Measurements from ENCODE around the gene ADK. TPM values are rescaled to one million over a fixed set of nuclear protein-coding genes. Genes with fewer than 3 reads are reported as not detected.

The ADK gene
- polyA plus RNA-seq, 2 donors, result 27.3 to 45.2 TPM

DNA sequence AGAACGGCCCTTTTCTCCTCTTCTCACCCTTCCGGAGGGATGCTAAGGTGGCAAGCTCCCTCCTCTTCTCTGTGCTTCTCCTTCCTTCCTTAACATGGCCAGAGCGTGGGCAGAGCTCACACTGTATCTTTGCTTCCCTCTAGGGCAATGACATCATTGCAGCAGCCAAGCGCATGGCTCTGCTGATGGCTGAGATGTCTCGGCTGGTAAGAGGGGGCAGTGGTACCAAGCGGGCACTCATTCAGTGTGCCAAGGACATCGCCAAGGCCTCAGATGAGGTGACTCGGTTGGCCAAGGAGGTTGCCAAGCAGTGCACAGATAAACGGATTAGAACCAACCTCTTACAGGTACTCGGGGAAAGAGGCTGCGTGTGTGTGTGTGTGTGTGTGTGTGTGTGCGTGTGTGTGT lies 37.0 kb upstream of the ADK start:
- Histone ChIP-seq H3K27ac (ENCODE audit: low read depth in 2 of 2, low read length in 1 of 2) (peak overlapping the region; percentile 26 to 33), H3K27me3 (ENCODE audit: control insufficient read depth in 1 of 2, insufficient read depth in 2 of 2, low read length in 2 of 2) (no peaks in the 10 kb centered on the region), H3K36me3 (ENCODE audit: control insufficient read depth in 2 of 2, insufficient read depth in 2 of 2, low read length in 1 of 2) (peaks cover 14 to 49% of the 10 kb centered on the region in 2 donors), H3K4me1 (ENCODE audit: control insufficient read depth in 2 of 2, insufficient read depth in 2 of 2, low read length in 1 of 2) (peaks cover 0 to 10% of the 10 kb centered on the region in 2 donors), H3K9me3 (ENCODE audit: control insufficient read depth in 2 of 2, insufficient read depth in 1 of 2, low read depth in 1 of 2, low read length in 1 of 2) (no peaks in the 10 kb centered on the region), H3K4me3 (ENCODE audit: low read depth in 1 of 2, low read length in 2 of 2) (no peak overlapping the region)
- WGBS, 2 donors, result 63% methylated on average over 12 of the region's 12 CpGs

GRCh38 chr10:74117738-74118137 lies 33.3 kb upstream of the ADK start:
- Histone ChIP-seq H3K27ac (ENCODE audit: low read depth in 2 of 2, low read length in 1 of 2) (no peak overlapping the region), H3K9me3 (ENCODE audit: control insufficient read depth in 2 of 2, insufficient read depth in 1 of 2, low read depth in 1 of 2, low read length in 1 of 2) (no peaks in the 10 kb centered on the region), H3K4me3 (ENCODE audit: low read depth in 1 of 2, low read length in 2 of 2) (no peak overlapping the region), H3K36me3 (ENCODE audit: control insufficient read depth in 2 of 2, insufficient read depth in 2 of 2, low read length in 1 of 2) (peaks cover 9 to 28% of the 10 kb centered on the region in 2 donors), H3K4me1 (ENCODE audit: control insufficient read depth in 2 of 2, insufficient read depth in 2 of 2, low read length in 1 of 2) (peaks cover 0 to 5% of the 10 kb centered on the region in 2 donors), H3K27me3 (ENCODE audit: control insufficient read depth in 1 of 2, insufficient read depth in 2 of 2, low read length in 2 of 2) (no peaks in the 10 kb centered on the region)
- WGBS, 2 donors, result 88 to 90% methylated on average over 4 of the region's 4 CpGs

DNA sequence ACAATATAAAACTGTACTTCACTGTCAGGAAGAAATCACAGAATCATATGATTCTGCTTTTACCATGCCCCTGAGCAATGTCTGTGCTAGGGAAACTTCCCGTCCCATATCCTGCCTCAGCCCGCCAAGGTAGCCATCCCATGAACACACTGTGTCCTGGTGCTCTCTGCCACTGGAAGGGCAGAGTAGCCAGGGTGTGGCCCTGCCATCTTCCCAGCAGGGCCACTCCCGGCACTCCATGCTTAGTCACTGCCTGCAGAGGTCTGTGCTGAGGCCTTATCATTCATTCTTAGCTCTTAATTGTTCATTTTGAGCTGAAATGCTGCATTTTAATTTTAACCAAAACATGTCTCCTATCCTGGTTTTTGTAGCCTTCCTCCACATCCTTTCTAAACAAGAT lies 32.2 kb upstream of the ADK start:
- H3K4me3 ChIP-seq (ENCODE audit: low read depth in 1 of 2, low read length in 2 of 2), result no peak overlapping the region
- H3K4me1 ChIP-seq (ENCODE audit: control insufficient read depth in 2 of 2, insufficient read depth in 2 of 2, low read length in 1 of 2), result peaks cover 0 to 3% of the 10 kb centered on the region in 2 donors
- H3K36me3 ChIP-seq (ENCODE audit: control insufficient read depth in 2 of 2, insufficient read depth in 2 of 2, low read length in 1 of 2), result peaks cover 13 to 25% of the 10 kb centered on the region in 2 donors
- WGBS, 2 donors, result 70 to 72% methylated on average over 3 of the region's 3 CpGs
- H3K9me3 ChIP-seq (ENCODE audit: control insufficient read depth in 2 of 2, insufficient read depth in 1 of 2, low read depth in 1 of 2, low read length in 1 of 2), result no peaks in the 10 kb centered on the region
- no peak overlapping the region for H3K27ac ChIP-seq (ENCODE audit: low read depth in 2 of 2, low read length in 1 of 2)
- H3K27me3 ChIP-seq (ENCODE audit: control insufficient read depth in 1 of 2, insufficient read depth in 2 of 2, low read length in 2 of 2), result no peaks in the 10 kb centered on the region

DNA sequence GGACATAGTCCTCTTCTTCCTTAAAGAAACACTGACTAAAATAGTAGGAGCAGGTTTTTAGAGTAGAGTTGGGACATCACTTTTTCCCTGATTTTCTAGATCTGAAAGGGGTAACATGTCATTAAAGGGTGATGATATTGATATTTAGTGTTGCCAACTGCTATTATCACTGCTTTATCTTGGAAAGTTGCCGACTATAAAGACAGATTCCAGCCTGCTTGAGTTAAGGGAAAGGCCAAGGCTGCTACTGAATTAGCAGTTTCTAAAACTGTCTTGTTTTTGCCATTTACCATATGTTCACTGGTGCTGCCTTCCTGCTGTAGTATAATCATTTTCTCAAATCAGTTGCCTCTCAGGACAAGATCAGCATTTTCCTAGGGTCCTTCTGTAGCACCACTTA lies 30.1 kb upstream of the ADK start:
- no peaks in the 10 kb centered on the region for H3K27me3 ChIP-seq (ENCODE audit: control insufficient read depth in 1 of 2, insufficient read depth in 2 of 2, low read length in 2 of 2)
- no peak overlapping the region for H3K4me3 ChIP-seq (ENCODE audit: low read depth in 1 of 2, low read length in 2 of 2)
- no peaks in the 10 kb centered on the region for H3K9me3 ChIP-seq (ENCODE audit: control insufficient read depth in 2 of 2, insufficient read depth in 1 of 2, low read depth in 1 of 2, low read length in 1 of 2)
- peaks cover 13 to 17% of the 10 kb centered on the region in 2 donors for H3K36me3 ChIP-seq (ENCODE audit: control insufficient read depth in 2 of 2, insufficient read depth in 2 of 2, low read length in 1 of 2)
- H3K4me1 ChIP-seq (ENCODE audit: control insufficient read depth in 2 of 2, insufficient read depth in 2 of 2, low read length in 1 of 2), result no peaks in the 10 kb centered on the region
- WGBS, 2 donors, result 48 to 57% methylated on average over 1 of the region's 1 CpG
- no peak overlapping the region for H3K27ac ChIP-seq (ENCODE audit: low read depth in 2 of 2, low read length in 1 of 2)

- WGBS, 2 donors, result 67 to 79% methylated on average over 1 of the region's 1 CpG
- no peaks in the 10 kb centered on the region for H3K4me1 ChIP-seq (ENCODE audit: control insufficient read depth in 2 of 2, insufficient read depth in 2 of 2, low read length in 1 of 2)
- no peaks in the 10 kb centered on the region for H3K27me3 ChIP-seq (ENCODE audit: control insufficient read depth in 1 of 2, insufficient read depth in 2 of 2, low read length in 2 of 2)
- no peaks in the 10 kb centered on the region for H3K9me3 ChIP-seq (ENCODE audit: control insufficient read depth in 2 of 2, insufficient read depth in 1 of 2, low read depth in 1 of 2, low read length in 1 of 2)
- no peak overlapping the region for H3K4me3 ChIP-seq (ENCODE audit: low read depth in 1 of 2, low read length in 2 of 2)
- no peak overlapping the region for H3K27ac ChIP-seq (ENCODE audit: low read depth in 2 of 2, low read length in 1 of 2)
- H3K36me3 ChIP-seq (ENCODE audit: control insufficient read depth in 2 of 2, insufficient read depth in 2 of 2, low read length in 1 of 2), result peaks cover 13 to 19% of the 10 kb centered on the region in 2 donors
Measured at GRCh38 chr10:74121368-74121767, 29.7 kb upstream of the ADK start.

DNA sequence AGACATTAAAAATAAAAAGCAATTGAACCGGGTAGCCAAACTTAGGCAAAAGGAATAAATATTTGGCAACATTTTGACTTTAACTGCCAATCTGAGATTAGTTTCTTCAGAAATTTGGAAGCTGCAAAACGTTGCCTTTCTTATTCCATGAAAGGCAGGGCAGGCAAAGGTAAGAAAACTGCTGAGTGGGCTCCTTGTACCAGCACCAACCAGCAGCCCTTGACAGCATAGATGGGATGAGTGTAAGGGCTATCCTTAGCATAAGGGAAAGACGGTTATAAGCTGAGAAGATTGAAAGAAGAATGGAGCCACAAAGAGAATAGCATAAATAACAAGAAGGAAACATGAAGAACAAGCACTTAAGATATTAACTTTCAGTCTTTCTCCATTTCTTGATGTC lies 29.0 kb upstream of the ADK start:
- Histone ChIP-seq H3K27ac (ENCODE audit: low read depth in 2 of 2, low read length in 1 of 2) (no peak overlapping the region), H3K4me3 (ENCODE audit: low read depth in 1 of 2, low read length in 2 of 2) (no peak overlapping the region), H3K4me1 (ENCODE audit: control insufficient read depth in 2 of 2, insufficient read depth in 2 of 2, low read length in 1 of 2) (no peaks in the 10 kb centered on the region), H3K27me3 (ENCODE audit: control insufficient read depth in 1 of 2, insufficient read depth in 2 of 2, low read length in 2 of 2) (no peaks in the 10 kb centered on the region), H3K9me3 (ENCODE audit: control insufficient read depth in 2 of 2, insufficient read depth in 1 of 2, low read depth in 1 of 2, low read length in 1 of 2) (no peaks in the 10 kb centered on the region), H3K36me3 (ENCODE audit: control insufficient read depth in 2 of 2, insufficient read depth in 2 of 2, low read length in 1 of 2) (peaks cover 13 to 19% of the 10 kb centered on the region in 2 donors)
- WGBS, 2 donors, result 44 to 60% methylated on average over 3 of the region's 3 CpGs

DNA sequence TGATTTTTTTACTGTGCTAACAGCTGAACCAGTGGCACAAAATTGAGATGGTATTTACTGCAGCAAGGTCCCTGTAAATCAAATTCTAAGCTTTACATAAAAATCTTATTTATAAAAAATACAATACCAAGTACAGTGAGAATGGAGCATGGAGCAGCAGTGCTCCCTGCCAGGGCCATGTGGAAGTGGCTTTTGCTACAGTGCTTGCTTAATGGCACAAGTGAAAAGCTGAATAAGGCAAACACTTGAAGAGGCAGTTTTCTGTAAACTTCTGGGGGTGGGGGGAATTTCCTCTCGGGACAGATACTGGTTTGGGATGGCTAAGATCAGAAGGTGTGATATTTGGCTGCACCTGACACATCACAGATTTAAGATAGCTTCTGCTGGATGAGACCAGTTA lies 27.9 kb upstream of the ADK start:
- Histone ChIP-seq H3K27me3 (ENCODE audit: control insufficient read depth in 1 of 2, insufficient read depth in 2 of 2, low read length in 2 of 2) (no peaks in the 10 kb centered on the region), H3K9me3 (ENCODE audit: control insufficient read depth in 2 of 2, insufficient read depth in 1 of 2, low read depth in 1 of 2, low read length in 1 of 2) (no peaks in the 10 kb centered on the region), H3K36me3 (ENCODE audit: control insufficient read depth in 2 of 2, insufficient read depth in 2 of 2, low read length in 1 of 2) (peaks cover 9% of the 10 kb centered on the region in 2 donors), H3K4me1 (ENCODE audit: control insufficient read depth in 2 of 2, insufficient read depth in 2 of 2, low read length in 1 of 2) (no peaks in the 10 kb centered on the region), H3K4me3 (ENCODE audit: low read depth in 1 of 2, low read length in 2 of 2) (no peak overlapping the region), H3K27ac (ENCODE audit: low read depth in 2 of 2, low read length in 1 of 2) (no peak overlapping the region)
- 41 to 61% methylated on average over 1 of the region's 1 CpG for WGBS, 2 donors

DNA sequence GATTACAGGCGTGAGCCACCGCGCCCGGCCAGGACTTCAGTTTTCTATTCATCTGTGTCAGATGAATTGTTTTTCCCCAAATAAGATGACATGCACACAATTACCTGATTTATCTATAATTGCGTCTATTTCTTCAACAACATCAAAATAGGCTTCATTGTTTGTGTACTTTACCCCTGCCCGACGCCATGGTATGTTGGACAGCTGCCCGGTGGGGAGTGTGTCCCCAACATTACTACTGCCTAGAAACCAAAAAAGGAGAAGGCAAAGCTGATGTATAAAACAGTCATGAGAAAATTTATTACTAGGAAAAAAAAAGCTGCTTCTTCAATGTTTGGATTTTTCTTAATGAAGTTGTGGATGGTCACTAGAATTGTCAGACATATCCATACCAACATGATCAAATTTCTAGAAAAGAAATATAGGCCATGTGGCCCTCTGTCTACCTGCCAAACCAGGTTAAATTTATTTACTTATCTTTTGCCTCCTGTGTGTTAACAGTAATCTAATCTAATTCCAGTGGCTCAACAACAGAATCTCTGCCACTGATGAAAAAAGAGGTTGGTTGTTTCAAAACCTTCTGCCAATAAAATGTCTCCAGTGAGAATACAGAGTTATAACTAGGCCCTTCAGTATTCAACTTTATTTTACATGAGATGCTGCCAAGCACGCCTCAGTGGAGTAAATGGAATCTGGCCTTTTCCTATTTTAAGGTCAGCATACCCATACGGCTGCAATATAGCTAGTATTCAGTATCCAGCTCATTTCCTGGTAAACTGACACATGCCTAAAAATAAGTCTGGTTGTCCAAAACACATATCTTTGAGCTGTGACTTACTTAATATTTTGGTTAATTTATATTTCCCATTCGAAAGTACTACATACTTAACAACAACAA lies 16.8 kb upstream of the ADK start:
- WGBS, 2 donors, result 76 to 87% methylated on average over 11 of the region's 11 CpGs
- H3K4me1 ChIP-seq (ENCODE audit: control insufficient read depth in 2 of 2, insufficient read depth in 2 of 2, low read length in 1 of 2), result no peaks in the 10 kb centered on the region
- H3K9me3 ChIP-seq (ENCODE audit: control insufficient read depth in 2 of 2, insufficient read depth in 1 of 2, low read depth in 1 of 2, low read length in 1 of 2), result no peaks in the 10 kb centered on the region
- no peak overlapping the region for H3K4me3 ChIP-seq (ENCODE audit: low read depth in 1 of 2, low read length in 2 of 2)
- no peak overlapping the region for H3K27ac ChIP-seq (ENCODE audit: low read depth in 2 of 2, low read length in 1 of 2)
- no peaks in the 10 kb centered on the region for H3K27me3 ChIP-seq (ENCODE audit: control insufficient read depth in 1 of 2, insufficient read depth in 2 of 2, low read length in 2 of 2)
- H3K36me3 ChIP-seq (ENCODE audit: control insufficient read depth in 2 of 2, insufficient read depth in 2 of 2, low read length in 1 of 2), result peaks cover 5 to 7% of the 10 kb centered on the region in 2 donors

DNA sequence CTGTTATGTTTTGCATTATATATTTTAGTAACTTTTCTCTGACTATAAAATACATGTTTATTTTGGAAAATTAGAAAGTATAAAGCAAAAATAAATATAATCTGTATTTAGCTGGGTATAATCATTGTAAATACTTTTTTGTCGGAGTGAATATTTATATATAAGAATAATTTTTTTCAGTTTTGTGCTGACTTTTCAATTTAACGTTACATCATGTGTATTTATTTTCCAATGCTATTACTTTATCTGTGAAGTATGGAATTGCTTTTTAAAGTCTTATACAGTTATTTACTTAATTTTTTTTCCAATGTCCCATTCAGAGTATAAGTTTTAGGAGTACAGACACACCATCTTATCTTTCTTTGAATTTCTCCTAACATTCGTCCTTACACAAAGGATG lies 15.6 kb upstream of the ADK start:
- no peaks in the 10 kb centered on the region for H3K9me3 ChIP-seq (ENCODE audit: control insufficient read depth in 2 of 2, insufficient read depth in 1 of 2, low read depth in 1 of 2, low read length in 1 of 2)
- no peaks in the 10 kb centered on the region for H3K4me1 ChIP-seq (ENCODE audit: control insufficient read depth in 2 of 2, insufficient read depth in 2 of 2, low read length in 1 of 2)
- H3K4me3 ChIP-seq (ENCODE audit: low read depth in 1 of 2, low read length in 2 of 2), result no peak overlapping the region
- no peak overlapping the region for H3K27ac ChIP-seq (ENCODE audit: low read depth in 2 of 2, low read length in 1 of 2)
- H3K27me3 ChIP-seq (ENCODE audit: control insufficient read depth in 1 of 2, insufficient read depth in 2 of 2, low read length in 2 of 2), result no peaks in the 10 kb centered on the region
- H3K36me3 ChIP-seq (ENCODE audit: control insufficient read depth in 2 of 2, insufficient read depth in 2 of 2, low read length in 1 of 2), result peaks cover 7% of the 10 kb centered on the region in 2 donors
- 93 to 94% methylated on average over 3 of the region's 3 CpGs for WGBS, 2 donors

DNA sequence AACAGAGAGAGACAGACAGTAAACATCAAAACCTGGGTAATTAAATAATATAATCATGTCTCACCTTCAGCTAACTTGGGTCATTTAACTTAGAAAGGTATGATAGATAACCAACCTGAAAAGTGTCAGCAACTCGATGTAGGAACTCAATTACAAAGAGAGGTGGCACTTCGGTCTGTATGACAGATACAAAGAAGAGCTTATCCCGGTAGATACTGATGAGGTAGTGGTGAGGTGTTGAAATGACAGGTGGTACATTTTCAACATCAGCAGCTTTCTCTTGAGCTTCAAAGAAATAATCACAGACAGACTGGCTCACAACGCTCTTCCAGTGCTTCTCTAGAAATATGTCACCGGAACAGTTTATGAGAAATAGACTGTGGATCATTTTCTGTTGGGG lies 13.0 kb upstream of the ADK start:
- H3K36me3 ChIP-seq (ENCODE audit: control insufficient read depth in 2 of 2, insufficient read depth in 2 of 2, low read length in 1 of 2), result peaks cover 4 to 7% of the 10 kb centered on the region in 2 donors
- no peaks in the 10 kb centered on the region for H3K27me3 ChIP-seq (ENCODE audit: control insufficient read depth in 1 of 2, insufficient read depth in 2 of 2, low read length in 2 of 2)
- no peaks in the 10 kb centered on the region for H3K9me3 ChIP-seq (ENCODE audit: control insufficient read depth in 2 of 2, insufficient read depth in 1 of 2, low read depth in 1 of 2, low read length in 1 of 2)
- H3K27ac ChIP-seq (ENCODE audit: low read depth in 2 of 2, low read length in 1 of 2), result no peak overlapping the region
- 93% methylated on average over 5 of the region's 5 CpGs for WGBS, 2 donors
- no peak overlapping the region for H3K4me3 ChIP-seq (ENCODE audit: low read depth in 1 of 2, low read length in 2 of 2)
- no peaks in the 10 kb centered on the region for H3K4me1 ChIP-seq (ENCODE audit: control insufficient read depth in 2 of 2, insufficient read depth in 2 of 2, low read length in 1 of 2)
